ENCODE measurements around the gene CALM1. TPM values are rescaled to one million over a fixed set of nuclear protein-coding genes. Genes with fewer than 3 reads are reported as not detected.

Gene CALM1
- 364 TPM for polyA plus RNA-seq (2013, experiment 1 of 4)
- polyA plus RNA-seq (2013, experiment 2 of 4), result 332 TPM
- polyA plus RNA-seq (2013, experiment 3 of 4), result 321 TPM
- 331 TPM for polyA plus RNA-seq (2013, experiment 4 of 4)

GRCh38 chr14:90396341-90397339 lies at the start of gene CALM1:
CALM1 (plus strand) TSS chr14:90397029; CDS start chr14:90397231, 202 bp downstream.
- WGBS, 2 experiments, result 2 to 3% methylated on average over 89 of the region's 89 CpGs
- peaks cover 7% of the 10 kb centered on the region for H3K27me3 ChIP-seq (ENCODE audit: control insufficient read depth, insufficient read depth, low read length, poor library complexity, severe bottlenecking)
- peaks cover 9% of the 10 kb centered on the region for H3K4me1 ChIP-seq (ENCODE audit: control insufficient read depth, insufficient read depth, low read length)
- no peaks in the 10 kb centered on the region for H3K9me3 ChIP-seq (ENCODE audit: control insufficient read depth, low read length)
- H3K36me3 ChIP-seq (ENCODE audit: control insufficient read depth, insufficient read depth, low read length), result peaks cover 8% of the 10 kb centered on the region
- H3K4me3 ChIP-seq (ENCODE audit: insufficient read depth, low read depth, low read length), result peak within 1 kb of the TSS; percentile 58
- peak within 1 kb of the TSS; percentile 48 for H3K27ac ChIP-seq (ENCODE audit: insufficient read depth, low read depth, low read length, poor library complexity, severe bottlenecking)

- Histone ChIP-seq H3K4me1 (ENCODE audit: control insufficient read depth, insufficient read depth, low read length) (no peaks in the 10 kb centered on the region), H3K27ac (ENCODE audit: insufficient read depth, low read depth, low read length, poor library complexity, severe bottlenecking) (no peak overlapping the region), H3K9me3 (ENCODE audit: control insufficient read depth, low read length) (no peaks in the 10 kb centered on the region), H3K36me3 (ENCODE audit: control insufficient read depth, insufficient read depth, low read length) (no peaks in the 10 kb centered on the region), H3K27me3 (ENCODE audit: control insufficient read depth, insufficient read depth, low read length, poor library complexity, severe bottlenecking) (no peaks in the 10 kb centered on the region), H3K4me3 (ENCODE audit: insufficient read depth, low read depth, low read length) (no peak overlapping the region)
- 83 to 100% methylated on average over 2 of the region's 2 CpGs for WGBS, 2 experiments
Observed at GRCh38 chr14:90348270-90348669, 48.6 kb upstream of the CALM1 start.

- Histone ChIP-seq H3K27me3 (ENCODE audit: control insufficient read depth, insufficient read depth, low read length, poor library complexity, severe bottlenecking) (no peaks in the 10 kb centered on the region), H3K4me1 (ENCODE audit: control insufficient read depth, insufficient read depth, low read length) (no peaks in the 10 kb centered on the region), H3K4me3 (ENCODE audit: insufficient read depth, low read depth, low read length) (no peak overlapping the region), H3K9me3 (ENCODE audit: control insufficient read depth, low read length) (no peaks in the 10 kb centered on the region), H3K27ac (ENCODE audit: insufficient read depth, low read depth, low read length, poor library complexity, severe bottlenecking) (no peak overlapping the region), H3K36me3 (ENCODE audit: control insufficient read depth, insufficient read depth, low read length) (no peaks in the 10 kb centered on the region)
- 77 to 84% methylated on average over 4 of the region's 4 CpGs for WGBS, 2 experiments
Observed at GRCh38 chr14:90349739-90350138, 47.1 kb upstream of the CALM1 start.

- Histone ChIP-seq H3K27me3 (ENCODE audit: control insufficient read depth, insufficient read depth, low read length, poor library complexity, severe bottlenecking) (no peaks in the 10 kb centered on the region), H3K36me3 (ENCODE audit: control insufficient read depth, insufficient read depth, low read length) (no peaks in the 10 kb centered on the region), H3K4me1 (ENCODE audit: control insufficient read depth, insufficient read depth, low read length) (peaks cover 11% of the 10 kb centered on the region), H3K9me3 (ENCODE audit: control insufficient read depth, low read length) (no peaks in the 10 kb centered on the region), H3K27ac (ENCODE audit: insufficient read depth, low read depth, low read length, poor library complexity, severe bottlenecking) (no peak overlapping the region), H3K4me3 (ENCODE audit: insufficient read depth, low read depth, low read length) (no peak overlapping the region)
- WGBS, 2 experiments, result 90 to 91% methylated on average over 16 of the region's 16 CpGs
Observed at GRCh38 chr14:90354551-90355298, 42.1 kb upstream of the CALM1 start.

GRCh38 chr14:90355540-90356518 lies 41.0 kb upstream of the CALM1 start:
- no peaks in the 10 kb centered on the region for H3K9me3 ChIP-seq (ENCODE audit: control insufficient read depth, low read length)
- peaks cover 11% of the 10 kb centered on the region for H3K4me1 ChIP-seq (ENCODE audit: control insufficient read depth, insufficient read depth, low read length)
- H3K4me3 ChIP-seq (ENCODE audit: insufficient read depth, low read depth, low read length), result no peak overlapping the region
- peak overlapping the region; percentile 16 for H3K27ac ChIP-seq (ENCODE audit: insufficient read depth, low read depth, low read length, poor library complexity, severe bottlenecking)
- H3K36me3 ChIP-seq (ENCODE audit: control insufficient read depth, insufficient read depth, low read length), result no peaks in the 10 kb centered on the region
- WGBS, 2 experiments, result 78 to 80% methylated on average over 8 of the region's 8 CpGs
- H3K27me3 ChIP-seq (ENCODE audit: control insufficient read depth, insufficient read depth, low read length, poor library complexity, severe bottlenecking), result no peaks in the 10 kb centered on the region

GRCh38 chr14:90356925-90357324 lies 39.9 kb upstream of the CALM1 start:
- Histone ChIP-seq H3K27ac (ENCODE audit: insufficient read depth, low read depth, low read length, poor library complexity, severe bottlenecking) (no peak overlapping the region), H3K36me3 (ENCODE audit: control insufficient read depth, insufficient read depth, low read length) (no peaks in the 10 kb centered on the region), H3K9me3 (ENCODE audit: control insufficient read depth, low read length) (no peaks in the 10 kb centered on the region), H3K4me1 (ENCODE audit: control insufficient read depth, insufficient read depth, low read length) (peaks cover 11% of the 10 kb centered on the region), H3K4me3 (ENCODE audit: insufficient read depth, low read depth, low read length) (no peak overlapping the region), H3K27me3 (ENCODE audit: control insufficient read depth, insufficient read depth, low read length, poor library complexity, severe bottlenecking) (no peaks in the 10 kb centered on the region)
- WGBS, 2 experiments, result 90 to 100% methylated on average over 1 of the region's 1 CpG

GRCh38 chr14:90358359-90358758 lies 38.5 kb upstream of the CALM1 start:
- H3K27ac ChIP-seq (ENCODE audit: insufficient read depth, low read depth, low read length, poor library complexity, severe bottlenecking), result no peak overlapping the region
- H3K36me3 ChIP-seq (ENCODE audit: control insufficient read depth, insufficient read depth, low read length), result no peaks in the 10 kb centered on the region
- WGBS, 2 experiments, result 92 to 94% methylated on average over 3 to 4 of the region's 4 CpGs
- peaks cover 11% of the 10 kb centered on the region for H3K4me1 ChIP-seq (ENCODE audit: control insufficient read depth, insufficient read depth, low read length)
- no peaks in the 10 kb centered on the region for H3K27me3 ChIP-seq (ENCODE audit: control insufficient read depth, insufficient read depth, low read length, poor library complexity, severe bottlenecking)
- H3K9me3 ChIP-seq (ENCODE audit: control insufficient read depth, low read length), result no peaks in the 10 kb centered on the region
- no peak overlapping the region for H3K4me3 ChIP-seq (ENCODE audit: insufficient read depth, low read depth, low read length)

GRCh38 chr14:90361865-90362557 lies 34.8 kb upstream of the CALM1 start:
- no peaks in the 10 kb centered on the region for H3K36me3 ChIP-seq (ENCODE audit: control insufficient read depth, insufficient read depth, low read length)
- no peaks in the 10 kb centered on the region for H3K27me3 ChIP-seq (ENCODE audit: control insufficient read depth, insufficient read depth, low read length, poor library complexity, severe bottlenecking)
- H3K4me3 ChIP-seq (ENCODE audit: insufficient read depth, low read depth, low read length), result no peak overlapping the region
- WGBS, 2 experiments, result 91 to 92% methylated on average over 7 of the region's 7 CpGs
- no peak overlapping the region for H3K27ac ChIP-seq (ENCODE audit: insufficient read depth, low read depth, low read length, poor library complexity, severe bottlenecking)
- no peaks in the 10 kb centered on the region for H3K9me3 ChIP-seq (ENCODE audit: control insufficient read depth, low read length)
- H3K4me1 ChIP-seq (ENCODE audit: control insufficient read depth, insufficient read depth, low read length), result no peaks in the 10 kb centered on the region

GRCh38 chr14:90362558-90362896 lies 34.3 kb upstream of the CALM1 start:
- H3K27ac ChIP-seq (ENCODE audit: insufficient read depth, low read depth, low read length, poor library complexity, severe bottlenecking), result no peak overlapping the region
- H3K9me3 ChIP-seq (ENCODE audit: control insufficient read depth, low read length), result no peaks in the 10 kb centered on the region
- no peaks in the 10 kb centered on the region for H3K4me1 ChIP-seq (ENCODE audit: control insufficient read depth, insufficient read depth, low read length)
- no peak overlapping the region for H3K4me3 ChIP-seq (ENCODE audit: insufficient read depth, low read depth, low read length)
- no peaks in the 10 kb centered on the region for H3K36me3 ChIP-seq (ENCODE audit: control insufficient read depth, insufficient read depth, low read length)
- H3K27me3 ChIP-seq (ENCODE audit: control insufficient read depth, insufficient read depth, low read length, poor library complexity, severe bottlenecking), result no peaks in the 10 kb centered on the region
- WGBS, 2 experiments, result 91 to 92% methylated on average over 4 of the region's 4 CpGs

Measured in ectodermal cell (in vitro differentiated cells).